ENCODE measurements around the gene SMDT1. TPM values are rescaled to one million over a fixed set of nuclear protein-coding genes. Genes with fewer than 3 reads are reported as not detected.

Gene SMDT1, protein sequence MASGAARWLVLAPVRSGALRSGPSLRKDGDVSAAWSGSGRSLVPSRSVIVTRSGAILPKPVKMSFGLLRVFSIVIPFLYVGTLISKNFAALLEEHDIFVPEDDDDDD
- total RNA-seq, result 2.6 and 3.5 TPM in 2 replicates

DNA sequence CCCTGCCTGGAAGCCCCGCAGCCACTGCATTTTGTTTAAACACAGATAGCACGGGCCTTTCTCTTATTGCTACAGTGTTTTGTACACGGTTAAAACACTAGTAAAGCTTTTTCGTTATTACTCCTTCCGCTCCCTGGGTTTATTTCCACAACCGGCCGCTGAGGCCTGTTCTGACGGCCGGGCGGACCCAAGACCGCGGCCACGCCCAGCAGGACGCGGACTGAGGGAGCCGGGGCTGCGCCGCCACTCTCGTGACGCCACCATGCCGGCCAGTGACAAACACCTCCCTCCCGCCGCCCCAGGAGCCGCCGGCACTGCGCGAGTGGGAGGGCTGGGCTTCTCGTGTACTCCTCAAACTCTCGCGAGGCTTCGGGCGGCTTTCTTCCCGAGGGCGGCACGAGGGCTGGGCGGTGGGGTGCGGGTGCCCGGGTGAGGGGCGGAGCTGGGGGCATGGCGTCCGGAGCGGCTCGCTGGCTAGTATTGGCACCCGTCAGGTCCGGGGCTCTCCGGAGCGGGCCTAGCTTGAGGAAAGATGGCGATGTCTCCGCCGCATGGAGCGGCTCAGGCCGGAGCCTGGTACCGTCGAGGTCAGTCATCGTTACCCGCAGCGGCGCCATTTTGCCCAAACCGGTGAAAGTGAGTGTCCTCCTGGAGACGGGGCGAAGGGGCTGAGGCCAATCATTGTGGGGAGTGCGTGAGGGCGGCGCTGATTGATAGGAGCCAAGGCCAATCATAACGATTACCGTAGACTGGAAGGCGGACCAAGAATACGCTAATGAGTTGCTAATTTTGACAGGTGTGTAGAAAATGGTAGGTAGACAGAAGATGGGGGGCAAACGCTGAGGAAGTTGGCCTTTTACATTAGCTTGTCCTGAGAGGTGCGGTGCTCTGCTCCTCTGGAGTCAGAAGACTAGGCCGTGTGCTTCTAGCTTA, at the start of gene SMDT1:
TSS of gene SMDT1 (plus strand) at position 382 of the 933 bp plus-strand sequence. CDS start at position 451, 69 bp downstream.

DNA sequence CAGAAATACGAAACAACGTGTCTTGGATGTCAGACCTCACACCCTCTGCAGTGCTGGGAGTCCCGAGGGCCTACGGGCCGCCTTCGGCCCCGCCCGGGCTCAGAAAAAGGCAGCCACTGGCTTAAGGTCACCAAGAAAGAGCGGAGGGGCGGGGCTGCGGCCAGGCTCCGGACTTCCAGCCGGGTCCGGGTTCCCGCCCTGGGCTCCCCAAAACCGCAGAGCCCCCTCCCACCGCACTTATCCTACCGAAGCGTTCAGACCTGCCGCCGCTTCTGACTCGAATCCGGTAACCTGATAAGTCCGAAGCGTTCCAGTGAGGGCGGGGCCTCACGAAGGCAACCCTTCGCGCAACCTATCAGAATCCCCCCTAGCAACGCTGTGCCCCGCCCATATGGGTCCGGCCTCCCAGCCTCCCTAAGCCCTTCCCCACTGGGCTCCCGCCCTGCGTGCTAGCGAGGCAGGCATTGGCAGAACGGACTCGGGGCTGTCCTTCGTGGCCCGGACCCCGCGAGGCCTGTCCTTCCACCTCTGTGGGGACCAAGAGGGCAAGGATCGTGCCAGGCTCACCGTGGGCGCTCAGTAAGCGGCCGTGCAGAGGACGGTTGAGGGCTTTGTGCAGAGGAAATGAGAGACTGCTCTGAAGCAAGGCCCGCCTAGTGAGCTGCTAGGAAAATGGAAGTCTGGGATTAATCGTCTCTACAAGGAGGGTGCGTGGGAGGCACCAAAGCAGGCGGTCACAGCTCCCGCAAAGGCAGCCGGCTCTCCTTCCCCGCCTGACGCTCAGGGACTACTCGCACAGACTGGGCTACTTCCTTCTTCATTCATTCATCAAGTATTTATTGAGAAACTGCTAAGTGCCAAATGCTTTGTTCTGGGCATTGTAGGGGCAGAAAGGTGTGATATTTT, 8.7 kb upstream of the SMDT1 start, which contains the start of gene NAGA:
TSS of gene NAGA (minus strand) at position 296 of the 906 bp plus-strand sequence. CDS start 515 bp downstream, outside the sequence.

DNA sequence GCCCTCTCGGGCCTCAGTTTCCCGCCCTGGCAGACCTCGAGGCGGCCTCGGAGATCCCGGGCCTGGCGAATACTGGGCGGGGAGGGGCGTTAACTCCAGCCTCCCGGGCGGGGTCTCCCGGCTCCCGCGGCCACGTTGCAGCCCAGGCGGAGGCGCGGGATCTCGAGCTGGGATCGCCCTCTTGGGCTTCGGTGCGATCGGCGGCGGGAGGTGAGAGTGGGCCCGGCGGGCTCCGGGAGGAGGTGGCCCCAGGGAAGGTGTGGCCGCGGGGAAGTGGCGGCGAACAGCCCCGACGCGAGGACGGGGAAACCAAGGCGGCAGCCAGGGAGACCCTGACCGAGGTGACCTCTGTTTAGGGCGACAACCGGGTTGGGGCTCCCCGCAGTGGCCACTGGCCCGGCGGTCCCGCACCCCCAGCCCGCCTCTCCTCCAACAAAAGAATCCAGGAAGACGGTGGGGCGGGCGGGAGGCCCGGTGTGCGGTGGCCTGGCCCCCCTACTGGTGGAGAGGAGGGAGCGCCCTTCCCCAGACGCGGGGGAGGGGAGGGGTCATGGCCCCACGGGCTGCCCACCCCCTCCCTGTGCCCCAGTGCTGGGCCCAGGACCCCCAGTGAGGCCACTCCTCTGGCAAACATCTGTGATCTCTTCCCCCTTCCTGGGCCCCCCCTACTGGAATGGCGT, 5.2 kb upstream of the SMDT1 start, which contains the start of gene PHETA2:
TSS of gene PHETA2 (plus strand) at position 117 of the 680 bp plus-strand sequence. CDS start 3,046 bp downstream, outside the sequence.

DNA sequence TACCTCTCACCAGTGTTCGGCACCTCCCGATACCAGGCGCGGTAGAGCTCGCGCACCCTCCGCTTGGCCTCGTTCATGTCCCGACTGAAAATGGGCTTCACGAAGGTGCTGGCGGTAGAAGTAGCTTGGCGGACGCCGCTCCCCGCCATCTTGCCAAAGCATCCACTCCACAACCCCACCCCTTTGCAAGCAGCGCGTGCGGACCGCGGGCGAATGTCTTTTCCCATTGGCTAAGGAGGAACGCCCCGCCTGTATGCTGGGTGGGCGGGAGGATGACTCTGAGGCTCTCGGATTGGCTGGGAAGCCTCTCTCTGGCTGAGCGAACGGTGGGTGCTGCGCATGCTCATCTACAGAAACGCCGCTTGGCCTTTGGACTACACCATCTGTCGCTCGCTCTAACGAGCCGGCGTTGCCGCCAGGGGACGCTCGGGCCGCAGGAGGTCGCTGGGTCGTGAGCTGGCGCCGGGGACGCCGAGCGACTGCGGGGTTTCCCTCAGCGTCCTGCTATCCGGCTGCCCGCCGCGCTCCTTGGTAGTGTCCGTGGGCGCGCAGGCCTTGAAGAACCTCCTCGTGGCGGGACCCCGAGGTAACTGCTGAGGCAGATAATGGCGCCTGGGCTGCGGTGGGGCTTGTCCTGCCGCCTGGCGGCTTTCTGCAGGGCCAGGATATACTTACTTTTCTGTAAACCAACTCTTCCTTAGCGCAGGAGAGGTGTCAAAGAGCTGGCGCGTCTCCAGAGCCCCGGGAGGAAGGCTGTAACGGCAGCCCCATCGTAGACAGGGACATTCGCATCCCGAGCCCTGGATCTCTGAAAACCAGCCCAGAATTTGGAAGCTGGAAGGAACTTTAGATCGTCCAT, 11.3 kb downstream of the SMDT1 start, which contains the start of gene NDUFA6:
TSS of gene NDUFA6 (minus strand) at position 177 of the 859 bp plus-strand sequence. CDS start at position 149, 28 bp downstream.

DNA sequence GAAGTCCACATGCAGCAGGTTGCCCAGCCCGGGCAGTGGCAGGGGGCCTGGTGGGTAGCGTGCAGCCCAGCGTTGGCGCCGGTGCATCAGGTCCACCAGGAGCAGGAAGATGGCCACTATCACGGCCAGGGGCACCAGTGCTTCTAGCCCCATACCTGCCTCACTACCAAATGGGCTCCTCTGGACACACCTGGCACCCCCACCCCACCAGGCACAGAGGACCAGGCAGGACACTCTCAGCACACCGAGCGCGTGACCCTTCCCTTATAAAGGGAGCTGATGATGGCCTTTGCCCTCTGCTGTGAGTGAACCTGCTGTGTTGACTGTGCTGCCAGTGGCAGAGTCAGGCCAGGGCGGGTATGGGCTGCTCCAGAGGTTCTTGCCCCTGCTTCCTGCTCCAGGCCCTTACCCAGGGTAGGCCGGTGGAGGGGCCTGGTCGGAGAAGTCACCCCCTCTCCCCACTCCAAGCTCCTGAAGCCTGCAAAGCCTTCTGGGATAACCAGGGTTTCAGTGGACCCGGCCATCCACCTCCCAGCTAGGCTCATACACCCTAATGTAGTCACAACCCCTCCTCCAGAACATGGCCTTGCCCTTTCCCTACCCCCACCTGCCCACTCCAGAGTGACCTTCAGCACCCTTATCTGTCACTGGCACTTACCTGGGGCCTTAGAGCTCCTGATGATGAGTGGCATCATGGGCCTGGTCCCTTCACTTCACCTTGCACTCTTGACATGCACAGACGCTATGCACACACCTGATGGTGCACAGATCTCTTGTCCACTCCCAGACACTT, 51.3 kb downstream of the SMDT1 start, which contains the start of gene CYP2D6:
TSS of gene CYP2D6 (minus strand) at position 172 of the 793 bp plus-strand sequence. CDS start at position 153, 19 bp downstream.

Other genes starting within 250 kb of the SMDT1 start
- 70.2 and 76.8 TPM in 2 replicates for gene SREBF2, start 246.6 kb upstream of the SMDT1 start, total RNA-seq
- not detected in 2 replicates for gene SHISA8, start 164.6 kb upstream of the SMDT1 start, total RNA-seq
- not detected in 2 replicates for gene TNFRSF13C, start 152.9 kb upstream of the SMDT1 start, total RNA-seq
- gene CENPM, start 132.5 kb upstream of the SMDT1 start, total RNA-seq, result 1.2 and 2.6 TPM in 2 replicates
- 0.35 TPM in 1 of 2 replicates, not detected in the other for gene SEPTIN3, start 110.3 kb upstream of the SMDT1 start, total RNA-seq
- not detected in 2 replicates for gene WBP2NL, start 80.9 kb upstream of the SMDT1 start, total RNA-seq
- gene NAGA, start 8.9 kb upstream of the SMDT1 start, total RNA-seq, result 16.1 and 31.2 TPM in 2 replicates
- gene PHETA2, start 5.5 kb upstream of the SMDT1 start, total RNA-seq, result 14.6 and 25.0 TPM in 2 replicates
- 38.6 and 61.8 TPM in 2 replicates for gene NDUFA6, start 11.1 kb downstream of the SMDT1 start, total RNA-seq
- gene CYP2D6, start 51.1 kb downstream of the SMDT1 start, total RNA-seq, result 2.3 TPM in 1 of 2 replicates, not detected in the other
- 15.0 and 15.3 TPM in 2 replicates for gene TCF20, start 191.0 kb downstream of the SMDT1 start, total RNA-seq

Data from pericardium fibroblast (primary cell).